Measurements from ENCODE around the gene NOB1.

The NOB1 gene

GRCh38 chr16:69712277-69712676, 42.4 kb downstream of the NOB1 start:
- peaks cover 6% of the 10 kb centered on the region for H3K36me3 ChIP-seq
- no peak overlapping the region for H3K4me3 ChIP-seq (ENCODE audit: low read depth in 1 of 2, low read length in 1 of 2)
- no peaks in the 10 kb centered on the region for H3K4me1 ChIP-seq (ENCODE audit: control insufficient read depth in 1 of 2, insufficient read depth in 1 of 2, low read depth in 1 of 2, low read length in 1 of 2)
- no peaks in the 10 kb centered on the region for H3K9me3 ChIP-seq
- H3K27me3 ChIP-seq: no peaks in the 10 kb centered on the region
- no peak overlapping the region for H3K27ac ChIP-seq
- TF ChIP-seq CTCF (IDR thresholded peaks at IDR 0.05): no peak

- Histone ChIP-seq H3K4me3 (ENCODE audit: low read depth in 1 of 2, low read length in 1 of 2) (no peak overlapping the region), H3K27me3 (no peaks in the 10 kb centered on the region), H3K36me3 (peaks cover 6% of the 10 kb centered on the region), H3K4me1 (ENCODE audit: control insufficient read depth in 1 of 2, insufficient read depth in 1 of 2, low read depth in 1 of 2, low read length in 1 of 2) (no peaks in the 10 kb centered on the region), H3K9me3 (no peaks in the 10 kb centered on the region), H3K27ac (no peak overlapping the region)
- no peak for TF ChIP-seq CTCF (IDR thresholded peaks at IDR 0.05)
These were observed 43.5 kb downstream of the NOB1 start for GRCh38 chr16:69711115-69711740.

- Histone ChIP-seq H3K4me1 (ENCODE audit: control insufficient read depth in 1 of 2, insufficient read depth in 1 of 2, low read depth in 1 of 2, low read length in 1 of 2) (no peaks in the 10 kb centered on the region), H3K27me3 (no peaks in the 10 kb centered on the region), H3K4me3 (ENCODE audit: low read depth in 1 of 2, low read length in 1 of 2) (no peak overlapping the region), H3K9me3 (no peaks in the 10 kb centered on the region), H3K36me3 (peaks cover 6% of the 10 kb centered on the region), H3K27ac (no peak overlapping the region)
- no peak for TF ChIP-seq CTCF (IDR thresholded peaks at IDR 0.05)
These were observed 45.2 kb downstream of the NOB1 start for GRCh38 chr16:69709456-69710084.

GRCh38 chr16:69707920-69708683, 46.6 kb downstream of the NOB1 start:
- Histone ChIP-seq H3K27ac (no peak overlapping the region), H3K4me3 (ENCODE audit: low read depth in 1 of 2, low read length in 1 of 2) (no peak overlapping the region), H3K36me3 (peaks cover 14% of the 10 kb centered on the region), H3K4me1 (ENCODE audit: control insufficient read depth in 1 of 2, insufficient read depth in 1 of 2, low read depth in 1 of 2, low read length in 1 of 2) (no peaks in the 10 kb centered on the region), H3K27me3 (no peaks in the 10 kb centered on the region), H3K9me3 (no peaks in the 10 kb centered on the region)
- TF ChIP-seq CTCF (IDR thresholded peaks at IDR 0.05): no peak

GRCh38 chr16:69706975-69707340, 47.8 kb downstream of the NOB1 start:
- TF ChIP-seq CTCF (IDR thresholded peaks at IDR 0.05): no peak
- H3K27ac ChIP-seq: no peak overlapping the region

More at GRCh38 chr16:69706975-69707340, 47.8 kb downstream of the NOB1 start:
- no peak overlapping the region for H3K4me3 ChIP-seq (ENCODE audit: low read depth in 1 of 2, low read length in 1 of 2)
- peaks cover 25% of the 10 kb centered on the region for H3K36me3 ChIP-seq
- H3K4me1 ChIP-seq (ENCODE audit: control insufficient read depth in 1 of 2, insufficient read depth in 1 of 2, low read depth in 1 of 2, low read length in 1 of 2): no peaks in the 10 kb centered on the region
- no peaks in the 10 kb centered on the region for H3K9me3 ChIP-seq
- H3K27me3 ChIP-seq: no peaks in the 10 kb centered on the region

All from neutrophil (primary cell).